ENCODE results near the gene GJA4.

Gene GJA4

DNA sequence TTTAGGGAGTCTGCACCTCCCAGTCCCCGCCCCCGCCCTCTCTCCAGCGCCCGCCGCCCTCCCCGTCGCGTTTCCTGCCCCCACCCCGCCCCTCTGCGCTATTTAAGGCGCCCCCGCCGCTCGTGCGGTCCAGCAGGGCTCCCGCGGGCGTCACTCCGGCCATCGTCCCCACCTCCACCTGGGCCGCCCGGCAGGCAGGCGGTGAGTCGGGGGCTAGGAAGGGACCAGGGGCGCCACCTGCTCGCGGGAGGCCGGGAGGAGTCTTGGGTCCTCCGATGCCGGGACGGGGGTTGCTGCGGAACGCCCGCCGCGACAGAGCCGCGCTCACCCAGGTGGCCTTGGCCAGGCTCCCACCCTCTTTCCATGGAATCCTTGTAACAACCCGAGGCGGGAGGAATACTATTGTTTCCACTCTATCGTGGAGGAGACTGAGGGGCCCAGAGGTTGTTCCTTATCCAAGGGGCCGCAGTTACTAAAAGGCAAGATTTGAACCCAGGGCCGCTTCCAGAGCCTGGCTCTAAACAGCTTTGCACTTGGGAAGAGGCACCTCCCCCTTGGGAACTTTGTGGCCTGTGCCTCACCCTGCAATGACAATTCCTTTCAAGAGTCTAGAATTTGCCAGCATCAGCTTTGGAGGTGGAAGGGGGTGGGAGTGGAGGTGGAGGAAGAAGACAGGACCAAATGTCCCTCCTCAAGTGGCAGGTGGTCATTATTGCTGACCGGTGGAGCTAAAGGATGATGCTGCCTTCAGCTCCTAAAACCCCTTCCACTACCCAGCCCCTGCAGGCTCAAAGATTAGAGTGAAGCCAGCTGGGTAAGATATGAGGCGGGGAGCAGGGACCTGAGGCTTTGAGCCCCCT lies at the start of gene GJA4:
TSS of gene GJA4 (plus strand) at position 132 of the 860 bp plus-strand sequence. CDS start 1,215 bp downstream, outside the sequence.
- DNase-seq, result no peak

DNA sequence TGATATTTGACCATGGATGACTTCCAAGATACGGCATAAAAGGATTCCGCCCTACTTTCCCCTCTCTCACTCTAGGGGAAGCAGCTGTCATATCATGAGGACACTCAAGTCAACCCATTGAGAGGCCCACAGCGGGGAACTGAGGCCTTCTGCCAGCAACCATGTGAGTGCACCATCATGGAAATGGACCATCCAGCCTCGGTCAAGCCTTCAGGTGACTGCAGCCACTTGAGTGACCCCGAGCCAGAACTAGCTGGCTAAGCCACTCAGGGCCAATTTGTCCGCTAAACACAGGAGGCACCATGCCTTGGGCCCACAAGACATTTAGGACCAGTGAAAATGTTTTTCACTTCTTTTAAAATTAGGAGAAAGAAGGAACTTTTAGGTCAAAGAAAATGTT lies 49.0 kb upstream of the GJA4 start:
- DNase-seq, result no peak

DNA sequence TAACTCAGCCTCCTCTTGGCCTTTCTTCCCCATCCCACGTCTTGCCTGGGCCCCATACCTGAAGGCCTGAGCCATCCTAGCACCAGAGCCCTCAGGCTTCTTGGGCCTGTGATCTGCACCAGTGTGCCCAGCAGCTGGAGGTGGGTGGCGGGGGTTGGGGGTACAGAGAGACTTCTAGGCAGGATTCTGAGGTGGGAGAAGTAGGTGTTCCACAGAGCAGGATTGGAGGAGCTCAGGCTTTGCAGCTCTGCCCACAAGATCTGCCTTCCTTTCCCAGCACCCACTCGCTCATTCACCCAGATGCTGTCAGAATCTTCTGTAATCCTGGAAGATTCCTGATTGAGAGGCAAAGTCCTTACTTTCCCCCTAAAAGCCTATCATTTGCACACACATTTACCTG lies 47.9 kb upstream of the GJA4 start:
- no peak for DNase-seq

DNA sequence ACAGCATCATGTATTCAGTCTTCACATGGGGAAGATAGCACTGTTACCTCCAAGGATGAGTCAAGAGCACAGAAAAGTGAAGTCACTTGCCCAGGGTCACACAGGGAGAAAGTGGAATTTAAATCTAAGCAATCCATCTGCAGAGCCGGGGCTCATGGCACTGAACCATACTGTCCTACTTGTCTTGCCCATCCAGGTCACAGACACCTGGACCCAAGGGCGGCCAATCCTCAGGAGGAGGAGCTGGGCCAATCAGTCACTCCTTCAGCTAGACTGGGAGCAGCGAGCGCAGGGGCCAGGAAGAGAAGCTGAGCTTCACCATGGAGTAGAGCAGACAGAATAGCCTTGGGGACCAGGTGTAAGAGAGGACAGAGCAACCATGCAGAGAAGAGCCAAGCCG lies 47.1 kb upstream of the GJA4 start:
- DNase-seq, result no peak

DNA sequence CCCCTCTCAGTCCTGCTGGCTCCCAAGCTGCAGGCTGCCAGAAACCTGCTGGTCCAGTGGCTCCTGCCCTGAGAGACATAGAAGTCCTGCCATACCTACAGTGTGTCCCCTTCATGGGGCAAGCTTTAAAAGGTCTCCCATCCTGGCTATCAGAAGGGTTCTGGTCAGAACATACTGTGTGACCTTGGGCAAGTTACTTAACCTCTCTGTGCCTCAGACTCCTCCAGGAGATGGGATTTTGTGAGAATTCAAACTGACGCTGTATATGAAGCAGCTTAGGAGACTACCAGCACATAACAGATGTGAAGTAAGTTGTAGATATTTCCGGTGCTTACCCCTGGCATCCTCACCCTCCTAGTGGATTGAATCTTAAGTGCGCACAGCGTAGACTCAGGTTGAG lies 46.7 kb upstream of the GJA4 start:
- DNase-seq, result no peak

DNA sequence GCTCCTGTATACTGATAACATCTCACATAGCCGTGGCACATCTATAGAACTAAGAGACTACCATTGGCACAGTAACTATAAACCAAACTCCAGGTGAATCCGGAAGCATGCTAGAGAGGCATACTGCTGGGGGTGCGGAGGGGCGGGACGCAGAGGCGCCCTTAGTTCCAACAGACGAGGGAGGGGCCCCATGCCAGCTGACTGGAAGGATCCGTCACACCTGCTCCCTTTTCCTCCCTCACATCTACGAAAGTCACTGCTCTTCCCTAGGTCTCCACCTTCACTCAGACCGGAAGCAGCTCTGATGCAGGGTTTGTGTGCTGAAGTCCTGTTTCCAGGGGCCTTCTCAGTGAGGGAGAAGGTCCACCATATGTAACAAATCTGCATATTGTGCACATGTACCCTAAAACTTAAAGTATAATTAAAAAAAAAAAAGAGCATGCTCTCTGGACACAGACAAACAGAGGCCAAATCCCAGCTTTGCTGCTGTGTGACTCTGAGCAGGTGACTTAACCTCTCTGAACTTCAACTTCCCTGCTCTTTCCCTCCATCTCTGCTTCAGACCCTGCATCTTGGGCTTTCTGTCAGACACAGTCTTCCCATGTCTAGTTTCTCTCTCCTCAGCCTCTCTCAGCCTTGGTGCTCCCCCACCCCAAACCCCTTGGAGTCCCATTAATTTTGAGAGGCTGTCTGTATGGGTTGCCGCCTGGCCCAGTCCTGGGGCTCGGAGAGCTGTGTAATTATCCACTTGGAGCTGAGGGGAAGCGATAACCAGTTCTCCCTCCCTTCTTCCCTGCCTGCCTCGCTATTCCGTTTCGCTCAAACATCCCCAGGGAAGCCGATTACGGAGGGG lies 45.8 kb upstream of the GJA4 start:
- no peak for DNase-seq

DNA sequence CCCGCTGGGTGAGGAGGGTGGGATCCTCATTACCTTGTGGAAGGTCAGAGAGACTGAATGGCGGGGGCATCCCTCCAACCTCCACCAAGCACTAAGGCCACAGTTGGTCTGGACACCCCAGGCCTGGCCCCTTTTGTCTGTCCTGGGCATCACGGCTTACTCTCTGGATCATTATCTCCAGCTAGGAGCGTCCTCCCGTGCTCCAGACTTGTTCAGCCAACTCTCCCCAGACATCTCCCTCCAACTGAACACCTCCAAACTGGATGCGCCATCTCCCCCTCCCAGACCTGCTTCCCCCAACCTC lies 45.2 kb upstream of the GJA4 start:
- no peak for DNase-seq

DNA sequence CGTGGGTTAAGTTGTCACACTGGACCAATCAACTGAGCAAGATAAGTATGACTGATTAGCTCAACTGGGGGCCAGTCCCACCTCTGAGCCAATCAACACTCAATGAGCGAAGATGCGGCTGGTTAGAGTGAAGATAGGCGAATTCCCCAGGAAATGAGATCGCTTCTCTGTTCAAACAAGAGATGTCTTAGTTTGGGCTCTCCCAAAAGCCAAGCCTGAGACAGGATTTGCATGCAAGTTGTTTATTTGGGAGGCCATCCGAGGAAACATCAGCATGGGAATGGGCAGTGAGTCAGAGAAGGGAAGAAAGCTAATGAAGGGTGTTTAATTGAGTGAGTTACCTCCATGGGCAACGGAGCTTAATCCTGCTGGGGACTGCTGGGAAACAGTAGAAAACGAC lies 42.8 kb upstream of the GJA4 start:
- DNase-seq, result no peak

DNA sequence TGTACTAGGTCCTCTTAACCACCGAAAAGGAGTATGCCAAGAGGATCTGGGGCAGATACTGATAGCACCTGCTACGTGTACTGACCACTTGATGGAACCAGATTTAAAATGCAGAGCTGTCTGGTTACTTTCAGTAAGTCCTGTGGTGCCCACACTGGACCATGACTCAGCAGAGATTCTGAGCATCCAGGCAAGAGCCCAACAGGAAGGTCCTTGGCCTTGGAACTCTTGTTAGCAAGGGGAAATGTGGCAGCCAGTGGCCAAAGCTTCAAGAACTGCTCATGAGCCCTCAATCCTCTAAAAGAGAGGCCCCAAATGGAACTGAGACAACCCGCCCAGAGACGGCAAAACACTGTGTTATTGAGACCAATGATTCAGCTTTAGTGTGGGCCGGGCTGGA lies 42.2 kb upstream of the GJA4 start:
- DNase-seq, result no peak

DNA sequence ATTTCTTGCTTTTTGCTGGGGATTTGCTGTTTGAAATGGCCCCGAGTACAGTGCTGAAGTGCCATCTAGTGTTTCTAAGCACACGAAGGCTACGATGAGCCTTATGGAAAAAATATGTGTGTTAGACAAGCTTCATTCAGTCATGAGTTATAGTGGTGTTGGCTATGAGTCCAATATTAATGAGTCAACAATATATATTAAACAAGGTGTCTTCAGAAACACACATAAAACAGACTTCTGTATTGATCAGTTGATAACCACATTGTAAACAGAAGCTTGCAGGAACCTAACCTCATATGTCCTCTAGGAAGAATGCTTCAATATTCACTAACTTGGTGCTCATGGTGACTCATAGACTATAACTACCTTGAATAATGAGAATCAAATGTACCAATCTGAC lies 39.6 kb upstream of the GJA4 start:
- DNase-seq, result no peak

DNA sequence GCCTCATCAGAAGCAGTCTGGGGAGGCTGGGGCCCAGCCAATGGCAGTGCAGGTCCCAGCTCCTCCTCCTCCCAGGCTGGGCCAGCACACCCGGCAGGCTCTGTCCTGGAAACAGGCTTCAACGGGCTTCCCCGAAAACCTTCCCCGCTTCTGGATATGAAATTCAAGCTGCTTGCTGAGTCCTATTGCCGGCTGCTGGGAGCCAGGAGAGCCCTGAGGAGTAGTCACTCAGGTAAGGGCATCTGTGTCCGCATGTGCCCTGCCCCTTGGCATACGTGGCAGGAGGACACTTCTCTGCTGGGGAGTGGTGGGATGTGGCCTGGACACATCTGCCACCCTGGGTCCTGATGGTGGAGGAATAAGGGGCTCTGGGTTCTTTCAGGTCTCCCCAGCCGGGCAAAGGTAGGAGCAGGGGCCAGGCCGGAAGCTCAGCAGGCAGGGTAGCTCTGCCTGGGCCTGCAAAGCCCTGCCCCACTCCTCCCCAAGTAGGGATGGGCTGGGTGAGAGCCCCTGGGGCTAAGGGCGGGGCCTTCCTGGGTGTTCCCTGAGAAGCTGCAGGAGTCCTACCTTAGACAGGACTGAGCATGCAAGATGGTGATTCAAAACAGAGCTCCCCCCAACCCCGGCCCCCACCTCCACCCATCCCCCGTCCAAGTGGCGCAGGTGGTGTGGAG lies 37.7 kb upstream of the GJA4 start, which contains the start of gene GJB5:
TSS of gene GJB5 (plus strand) at position 84 of the 674 bp plus-strand sequence. CDS start 2,284 bp downstream, outside the sequence.
- no peak for DNase-seq

DNA sequence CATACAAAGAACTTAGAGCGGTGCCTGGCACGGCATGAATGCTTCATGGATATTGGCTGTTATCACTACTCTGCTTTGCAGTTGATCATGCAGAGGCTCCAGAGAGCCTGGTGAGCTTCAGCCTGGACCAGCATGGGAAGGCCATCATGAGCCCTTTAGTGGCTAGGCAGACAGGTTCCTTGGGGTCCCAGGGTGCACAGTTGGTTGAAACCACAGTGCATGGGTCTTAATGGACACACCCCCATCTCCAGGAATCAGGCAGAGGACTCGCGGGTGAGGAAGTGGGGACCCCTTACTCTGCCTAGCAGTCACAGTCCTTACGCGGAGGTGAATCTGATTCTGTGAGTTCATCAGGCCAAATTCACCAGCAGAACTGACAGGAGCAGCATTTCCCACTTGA lies 36.8 kb upstream of the GJA4 start:
- no peak for DNase-seq

DNA sequence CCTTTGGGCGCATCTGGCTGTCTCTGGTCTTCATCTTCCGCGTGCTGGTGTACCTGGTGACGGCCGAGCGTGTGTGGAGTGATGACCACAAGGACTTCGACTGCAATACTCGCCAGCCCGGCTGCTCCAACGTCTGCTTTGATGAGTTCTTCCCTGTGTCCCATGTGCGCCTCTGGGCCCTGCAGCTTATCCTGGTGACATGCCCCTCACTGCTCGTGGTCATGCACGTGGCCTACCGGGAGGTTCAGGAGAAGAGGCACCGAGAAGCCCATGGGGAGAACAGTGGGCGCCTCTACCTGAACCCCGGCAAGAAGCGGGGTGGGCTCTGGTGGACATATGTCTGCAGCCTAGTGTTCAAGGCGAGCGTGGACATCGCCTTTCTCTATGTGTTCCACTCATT lies 35.4 kb upstream of the GJA4 start:
- DNase-seq, result no peak

DNA sequence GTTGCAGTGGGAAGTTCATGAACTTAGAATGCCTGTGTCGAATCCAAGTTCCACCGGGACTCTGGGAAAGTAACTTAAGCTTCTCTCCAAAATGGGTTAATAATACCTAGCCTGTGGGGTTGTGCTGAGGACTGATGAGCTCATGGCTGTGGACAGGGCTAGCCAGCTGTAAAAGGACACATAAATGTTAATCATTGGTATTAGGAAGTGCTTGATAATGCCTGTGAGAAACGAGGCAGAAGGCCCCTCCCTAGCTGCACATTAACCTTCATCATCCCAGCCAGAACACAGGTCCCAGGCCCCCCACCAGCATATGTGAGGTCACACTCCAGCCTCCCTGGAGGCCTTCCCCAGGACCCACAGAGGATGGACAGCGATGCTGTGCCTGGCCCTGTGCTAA lies 34.0 kb upstream of the GJA4 start:
- no peak for DNase-seq

DNA sequence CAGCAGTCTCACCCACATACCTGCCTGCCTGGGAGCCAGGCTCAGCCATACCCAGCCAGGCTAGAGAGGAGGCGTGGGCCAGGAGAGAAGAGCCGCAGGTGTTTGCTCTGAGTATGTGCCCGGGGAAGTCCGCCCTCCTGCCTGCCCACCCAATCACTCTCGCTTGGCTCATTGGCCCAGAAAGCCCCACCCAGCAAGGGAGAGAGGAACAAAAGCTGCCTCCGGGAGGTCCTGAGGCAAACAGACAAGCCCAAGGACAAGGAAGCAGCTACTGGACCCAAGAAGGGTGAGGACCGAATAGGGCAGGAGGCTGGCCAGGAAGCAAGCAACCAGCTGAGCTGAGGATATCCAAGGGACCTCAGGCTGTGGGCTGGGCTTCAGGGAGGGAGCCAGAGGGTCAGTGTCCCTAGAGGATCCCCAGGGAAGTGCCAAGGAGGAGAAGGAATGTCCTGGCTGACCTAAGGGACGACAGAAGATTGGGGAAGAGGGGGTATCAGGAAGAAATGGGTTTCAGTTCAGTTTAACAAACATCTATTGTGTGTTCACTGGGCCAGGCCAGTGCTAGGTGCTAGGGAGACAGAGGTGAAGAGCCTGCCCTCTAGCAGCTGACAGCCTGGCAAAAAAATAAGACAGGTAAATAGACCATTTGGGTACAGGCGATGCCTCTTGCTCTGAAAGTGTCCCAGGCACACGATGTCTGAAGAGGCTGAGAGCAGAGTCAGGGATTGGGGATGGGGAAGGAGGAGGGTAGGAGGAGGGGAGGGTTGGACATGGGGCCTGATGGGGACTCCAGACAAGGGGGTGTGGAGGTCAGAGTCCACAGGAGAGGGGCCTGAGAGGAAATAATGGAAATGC lies 33.1 kb upstream of the GJA4 start, which contains the start of gene GJB4:
TSS of gene GJB4 (plus strand) at position 238 of the 855 bp plus-strand sequence. CDS start 1,515 bp downstream, outside the sequence.
- no peak for DNase-seq

DNA sequence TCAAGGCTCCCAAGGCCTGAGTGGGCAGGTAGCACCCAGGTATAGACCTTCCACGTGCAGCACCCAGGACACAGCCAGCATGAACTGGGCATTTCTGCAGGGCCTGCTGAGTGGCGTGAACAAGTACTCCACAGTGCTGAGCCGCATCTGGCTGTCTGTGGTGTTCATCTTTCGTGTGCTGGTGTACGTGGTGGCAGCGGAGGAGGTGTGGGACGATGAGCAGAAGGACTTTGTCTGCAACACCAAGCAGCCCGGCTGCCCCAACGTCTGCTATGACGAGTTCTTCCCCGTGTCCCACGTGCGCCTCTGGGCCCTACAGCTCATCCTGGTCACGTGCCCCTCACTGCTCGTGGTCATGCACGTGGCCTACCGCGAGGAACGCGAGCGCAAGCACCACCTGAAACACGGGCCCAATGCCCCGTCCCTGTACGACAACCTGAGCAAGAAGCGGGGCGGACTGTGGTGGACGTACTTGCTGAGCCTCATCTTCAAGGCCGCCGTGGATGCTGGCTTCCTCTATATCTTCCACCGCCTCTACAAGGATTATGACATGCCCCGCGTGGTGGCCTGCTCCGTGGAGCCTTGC lies 31.5 kb upstream of the GJA4 start:
- DNase-seq, result no peak

DNA sequence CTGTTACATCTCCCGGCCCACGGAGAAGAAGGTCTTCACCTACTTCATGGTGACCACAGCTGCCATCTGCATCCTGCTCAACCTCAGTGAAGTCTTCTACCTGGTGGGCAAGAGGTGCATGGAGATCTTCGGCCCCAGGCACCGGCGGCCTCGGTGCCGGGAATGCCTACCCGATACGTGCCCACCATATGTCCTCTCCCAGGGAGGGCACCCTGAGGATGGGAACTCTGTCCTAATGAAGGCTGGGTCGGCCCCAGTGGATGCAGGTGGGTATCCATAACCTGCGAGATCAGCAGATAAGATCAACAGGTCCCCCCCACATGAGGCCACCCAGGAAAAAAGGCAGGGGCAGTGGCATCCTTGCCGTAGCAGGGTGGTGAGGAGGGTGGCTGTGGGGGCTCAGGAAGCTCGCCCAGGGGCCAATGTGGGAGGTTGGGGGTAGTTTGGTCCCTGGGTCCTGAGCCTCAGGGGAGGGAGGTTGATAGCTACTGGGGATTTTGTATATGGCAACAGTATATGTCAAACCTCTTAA lies 31.0 kb upstream of the GJA4 start:
- DNase-seq, result no peak

DNA sequence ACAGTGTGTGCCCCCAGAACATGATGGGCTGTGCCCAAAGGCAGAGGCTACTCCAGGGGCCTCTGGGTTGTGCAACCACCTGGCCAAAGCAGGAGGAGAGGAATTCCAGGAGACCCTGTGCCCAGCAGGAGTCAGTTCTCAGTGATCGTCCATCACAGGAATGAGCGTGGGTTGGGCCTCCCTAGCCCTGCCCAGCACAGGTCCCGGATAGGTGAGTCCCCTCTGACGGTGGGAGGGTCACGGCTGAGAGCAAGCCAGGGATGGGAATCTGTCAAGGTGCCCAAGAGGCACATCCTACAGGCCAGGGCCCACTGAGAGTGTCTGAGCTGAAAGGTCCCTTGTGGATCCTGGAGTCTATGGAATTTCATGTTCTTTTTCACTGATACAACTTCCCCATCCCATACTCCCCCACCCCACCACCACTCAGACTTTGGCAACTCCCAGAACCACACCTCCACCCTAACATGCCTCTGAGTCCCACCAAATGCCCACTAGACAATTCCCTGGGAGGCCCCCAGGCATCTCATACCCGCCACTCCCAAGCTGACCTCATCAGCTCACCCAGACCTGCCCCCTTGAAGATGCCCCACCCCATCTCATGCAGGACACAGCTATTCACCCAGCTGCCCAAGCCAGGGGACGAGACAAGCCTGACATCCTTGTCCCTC lies 30.2 kb upstream of the GJA4 start:
- DNase-seq, result no peak

DNA sequence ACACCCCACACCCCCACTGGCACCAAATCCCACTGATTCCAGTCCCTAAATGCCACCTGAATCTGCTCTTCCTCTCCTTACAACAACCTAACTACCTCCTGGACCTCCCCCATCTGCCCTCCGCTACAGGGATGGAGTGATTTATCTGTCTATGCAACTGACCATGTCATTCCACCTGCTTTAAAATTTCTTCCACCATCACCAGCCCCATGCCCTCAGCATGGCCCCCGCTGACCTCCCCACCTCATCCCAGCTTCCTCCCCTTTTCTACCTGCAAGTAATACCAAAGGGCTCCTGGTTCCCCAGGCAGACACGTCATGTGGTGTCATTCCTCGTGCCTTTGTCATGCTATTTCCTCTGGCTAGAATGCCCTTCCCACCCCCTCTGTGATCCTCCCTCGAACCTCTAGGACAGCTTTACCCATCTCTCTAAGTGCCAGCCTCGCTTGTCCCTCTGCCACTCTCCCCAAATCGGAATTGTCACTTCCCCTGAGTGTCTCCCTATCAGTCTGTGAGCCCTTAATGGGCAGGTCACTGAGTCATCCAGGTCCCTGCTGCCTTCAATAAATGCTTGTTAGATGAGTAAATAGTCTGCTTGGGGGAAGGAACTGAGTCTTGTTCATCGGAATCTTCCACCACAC lies 29.5 kb upstream of the GJA4 start:
- no peak for DNase-seq

DNA sequence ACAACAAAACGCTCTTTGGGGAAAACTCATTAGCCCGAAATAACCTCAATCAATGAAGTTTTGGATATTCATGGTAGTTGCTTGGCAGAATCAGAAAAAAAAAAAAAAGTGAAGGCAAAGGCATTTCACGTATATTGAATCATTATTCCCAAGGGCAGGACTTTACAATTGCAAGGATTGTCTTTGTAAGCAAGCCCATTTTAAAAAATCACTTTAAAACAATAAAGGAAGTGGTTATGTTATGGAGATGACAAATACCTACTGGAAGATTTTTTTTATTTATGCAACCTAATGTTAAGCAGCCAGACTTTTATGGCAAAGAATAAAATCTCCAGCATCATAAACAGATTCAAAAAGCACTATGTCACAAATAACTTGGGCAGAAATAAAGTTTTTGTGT lies 23.9 kb upstream of the GJA4 start:
- DNase-seq, result no peak

Data from activated CD4-positive, CD25-positive, alpha-beta regulatory T cell (primary cell).